ENCODE results near the gene SLC25A13.

GRCh38 chr7:96277921-96278320 is 44.0 kb downstream of the SLC25A13 start:
- TF ChIP-seq POLR2A (IDR thresholded peaks at IDR 0.05; ENCODE audit: low read depth, low read length) (no peak), SPI1 (IDR thresholded peaks at IDR 0.05; ENCODE audit: low read depth, low read length) (no peak), POLR2AphosphoS5 (IDR thresholded peaks at IDR 0.05; ENCODE audit: low read depth, low read length) (no peak)

Data from GM12891 (cell line).